H9 (cell line): Measurements from ENCODE around the gene TMEM108. TPM values are rescaled to one million over a fixed set of nuclear protein-coding genes. Genes with fewer than 3 reads are reported as not detected.

Source experiments
- DNase-seq: peaks from one replicate; pipeline ENCODE4 v3.0.0-alpha.2; 2017
- H2AFZ ChIP-seq: one replicate; pipeline ENCODE4 v1.6.1; 2013; ENCODE audit warnings: mild to moderate bottlenecking, low read length, control low read depth, moderate library complexity
- H2AK5ac ChIP-seq: 2 replicates; pipeline ENCODE4 v1.6.1; 2013; ENCODE audit warnings: low read length, control low read depth, mixed read lengths; ENCODE audit not compliant: insufficient read length
- H2BK120ac ChIP-seq: one replicate; pipeline ENCODE4 v1.6.1; 2013; ENCODE audit warnings: low read depth, mild to moderate bottlenecking, low read length, control low read depth, inconsistent platforms; ENCODE audit not compliant: poor library complexity, severe bottlenecking
- H2BK12ac ChIP-seq: 2 replicates; pipeline ENCODE4 v1.6.1; 2013; ENCODE audit warnings: low read length, control low read depth, mixed read lengths, low read depth; ENCODE audit not compliant: insufficient read length
- H2BK15ac ChIP-seq: 2 replicates; pipeline ENCODE4 v1.6.1; 2013; ENCODE audit warnings: low read depth, low read length, control low read depth
- H2BK20ac ChIP-seq: one replicate; pipeline ENCODE4 v1.6.1; 2013; ENCODE audit warnings: low read depth, mild to moderate bottlenecking, low read length, control low read depth, inconsistent platforms; ENCODE audit not compliant: poor library complexity, severe bottlenecking
- H2BK5ac ChIP-seq: 2 replicates; pipeline ENCODE4 v1.6.1; 2013; ENCODE audit warnings: low read length, control low read depth, mixed read lengths; ENCODE audit not compliant: insufficient read length
- H3K14ac ChIP-seq: 2 replicates; pipeline ENCODE4 v1.6.1; 2013; ENCODE audit warnings: low read length, control low read depth; ENCODE audit not compliant: insufficient read depth
- H3K18ac ChIP-seq: 2 replicates; pipeline ENCODE4 v1.6.1; 2013; ENCODE audit warnings: low read depth, mild to moderate bottlenecking, mixed read lengths, low read length, control low read depth; ENCODE audit not compliant: insufficient read length
- H3K23ac ChIP-seq: 2 replicates; pipeline ENCODE4 v1.6.1; 2013; ENCODE audit warnings: low read length, control low read depth, mixed read lengths, low read depth; ENCODE audit not compliant: insufficient read length
- H3K23me2 ChIP-seq: 2 replicates; pipeline ENCODE4 v1.6.1; 2013; ENCODE audit warnings: low read depth, mild to moderate bottlenecking, mixed read lengths, low read length, control low read depth; ENCODE audit not compliant: insufficient read length, poor library complexity, severe bottlenecking
- H3K27ac ChIP-seq: 2 replicates; pipeline ENCODE4 v1.5.1; 2013; ENCODE audit warnings: low read length, control low read depth, mixed read lengths, low read depth; ENCODE audit not compliant: insufficient read length
- H3K27me3 ChIP-seq: 2 replicates; pipeline ENCODE4 v1.6.1; 2013; ENCODE audit warnings: low read length, control low read depth, inconsistent platforms; ENCODE audit not compliant: insufficient read depth
- H3K4ac ChIP-seq: 2 replicates; pipeline ENCODE4 v1.6.1; 2013; ENCODE audit warnings: low read depth, mild to moderate bottlenecking, control low read depth, inconsistent platforms, low read length, moderate library complexity
- H3K4me1 ChIP-seq: 2 replicates; pipeline ENCODE4 v1.6.1; 2013; ENCODE audit warnings: low read length, control low read depth, inconsistent platforms; ENCODE audit not compliant: insufficient read depth
- H3K4me2 ChIP-seq: 2 replicates; pipeline ENCODE4 v1.6.1; 2013; ENCODE audit warnings: low read length, control low read depth, mixed read lengths; ENCODE audit not compliant: insufficient read length, insufficient read depth
- H3K56ac ChIP-seq: 2 replicates; pipeline ENCODE4 v1.6.1; 2013; ENCODE audit warnings: low read depth, mild to moderate bottlenecking, mixed read lengths, low read length, control low read depth; ENCODE audit not compliant: insufficient read length
- H3K79me1 ChIP-seq: 2 replicates; pipeline ENCODE4 v1.6.1; 2013; ENCODE audit warnings: low read depth, mild to moderate bottlenecking, moderate library complexity, low read length, control low read depth, inconsistent platforms; ENCODE audit not compliant: insufficient read depth, poor library complexity, severe bottlenecking
- H3K79me2 ChIP-seq: 2 replicates; pipeline ENCODE4 v1.6.1; 2013; ENCODE audit warnings: low read length, control low read depth, inconsistent platforms; ENCODE audit not compliant: insufficient read depth
- H3K9ac ChIP-seq: 2 replicates; pipeline ENCODE4 v1.6.1; 2013; ENCODE audit warnings: low read length, control low read depth, mixed read lengths; ENCODE audit not compliant: insufficient read length; ENCODE audit errors: extremely low read depth
- H3K9me3 ChIP-seq: one replicate; pipeline ENCODE4 v1.6.1; 2013; ENCODE audit warnings: low read depth, low read length, inconsistent platforms; ENCODE audit not compliant: control insufficient read depth
- H3T11ph ChIP-seq: one replicate; pipeline ENCODE4 v1.6.1; 2013; ENCODE audit warnings: mild to moderate bottlenecking, low read length, control low read depth, inconsistent platforms
- H4K20me1 ChIP-seq: one replicate; pipeline ENCODE4 v1.6.1; 2013; ENCODE audit not compliant: control insufficient read depth, insufficient read length, insufficient read depth
- H4K5ac ChIP-seq: 2 replicates; pipeline ENCODE4 v1.6.1; 2013; ENCODE audit warnings: low read depth, mild to moderate bottlenecking, mixed read lengths, low read length, control low read depth; ENCODE audit not compliant: insufficient read length
- H4K8ac ChIP-seq: replicated peaks from 2 replicates; pipeline ENCODE4 v1.6.1; 2013; ENCODE audit warnings: low read length, control low read depth, mixed read lengths, low read depth; ENCODE audit not compliant: insufficient read length
- H4K91ac ChIP-seq: 2 replicates; pipeline ENCODE4 v1.6.1; 2013; ENCODE audit warnings: low read depth, mild to moderate bottlenecking, moderate library complexity, mixed read lengths, low read length, control low read depth; ENCODE audit not compliant: insufficient read length
- H3K27ac Mint-ChIP-seq, 3 experiments: 2 replicates in 2 of 3; 3 replicates in 1 of 3; pipeline ENCODE4 v1.8.0; 2020 to 2021; ENCODE audit warnings: mixed read lengths in 3 of 3, mild to moderate bottlenecking in 1 of 3, moderate library complexity in 1 of 3
- H3K27me3 Mint-ChIP-seq: 2 replicates; pipeline ENCODE4 v1.8.0; 2021; ENCODE audit warnings: low read depth, mild to moderate bottlenecking, moderate library complexity, mixed read lengths
- H3K36me3 Mint-ChIP-seq, 3 experiments: 2 replicates in 2 of 3; 3 replicates in 1 of 3; pipeline ENCODE4 v1.8.0; 2020 to 2021; ENCODE audit warnings: low read depth in 3 of 3, mixed read lengths in 3 of 3; ENCODE audit not compliant: insufficient read depth in 1 of 3
- H3K4me1 Mint-ChIP-seq, 2 experiments: 2 replicates each; pipeline ENCODE4 v1.8.0; 2020; ENCODE audit warnings: mixed read lengths in 2 of 2
- H3K4me3 Mint-ChIP-seq, 2 experiments: 2 replicates in 1 of 2; 3 replicates in 1 of 2; pipeline ENCODE4 v1.8.0; 2020 to 2021; ENCODE audit warnings: mild to moderate bottlenecking in 2 of 2, mixed read lengths in 2 of 2, moderate library complexity in 1 of 2
- H3K9me3 Mint-ChIP-seq, 2 experiments: 2 replicates in 1 of 2; 3 replicates in 1 of 2; pipeline ENCODE4 v1.8.0; 2020; ENCODE audit warnings: mild to moderate bottlenecking in 2 of 2, mixed read lengths in 2 of 2, moderate library complexity in 1 of 2
- WGBS: extraction: QIAGEN DNeasy Blood & Tissue Kit; methylation state at CpG from one replicate; pipeline ENCODE4 v1.1.7; 2013; ENCODE audit warnings: missing lambda C conversion rate, low lambda C conversion rate, mixed read lengths; ENCODE audit not compliant: insufficient read length; ENCODE audit errors: extremely low coverage; 5-methylcytosine and 5-hydroxymethylcytosine counted together
- total RNA-seq: library from RNA; stranded (reverse); gene quantifications from 2 replicates; pipeline ENCODE4 v1.2.1, GENCODE V29; 2021
- TF ChIP-seq, protein P1 (sequence below): fragments of 200-600 bp; sonication (generic); conservative IDR thresholded peaks from 3 replicates; pipeline ENCODE4 v1.8.0; 2021; ENCODE audit warnings: antibody characterized with exemption, mild to moderate bottlenecking

The TMEM108 gene
- total RNA-seq, 1 experiment from 2014 or later: 5.0 TPM

DNA sequence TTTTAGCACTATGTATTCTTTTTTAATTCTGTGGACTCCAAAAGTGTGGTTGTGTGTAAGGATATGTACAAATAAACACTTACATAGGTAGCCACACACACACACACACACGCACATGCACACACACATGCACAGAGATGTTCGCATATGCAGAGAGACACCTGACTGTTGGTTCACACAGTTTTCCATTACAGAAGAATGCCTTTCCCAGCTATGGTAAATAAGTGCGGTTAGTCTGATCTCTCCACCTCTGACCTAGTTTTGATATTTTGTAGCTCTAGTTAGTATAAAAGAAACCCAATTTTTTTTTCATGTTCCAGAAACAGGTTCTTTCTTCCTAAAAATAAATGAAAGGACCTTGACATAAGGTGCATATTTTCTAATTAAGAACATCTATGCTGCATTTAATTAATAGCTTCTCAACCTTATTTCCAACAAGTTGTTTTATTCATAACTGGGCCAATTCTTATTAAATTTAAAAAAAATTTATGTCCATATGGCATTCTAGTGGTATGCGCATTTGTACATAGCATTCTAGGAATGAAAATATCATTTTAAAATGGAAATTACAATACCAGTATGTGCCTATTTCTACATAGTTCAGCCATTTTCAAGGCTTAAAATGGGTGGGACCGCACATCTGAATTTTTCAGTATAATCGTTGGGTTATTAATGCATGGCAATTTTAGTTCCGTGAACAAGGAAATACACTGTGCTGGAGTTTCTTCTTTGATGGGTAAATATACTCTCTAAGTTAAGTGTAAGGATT is 27.2 kb downstream of the TMEM108 start:
- H4K20me1 ChIP-seq: no peaks in the 10 kb centered on the region
- no peak overlapping the region for H2BK120ac ChIP-seq
- WGBS: no CpG with 5 or more reads among the region's 7 CpGs
- H2AK5ac ChIP-seq: no peak overlapping the region
- H4K91ac ChIP-seq: no peak overlapping the region
- Mint-ChIP-seq H3K4me1 (no peaks in the 10 kb centered on the region), H3K36me3 (no peaks in the 10 kb centered on the region; a peak in 1 of 7 replicates), H3K27me3 (peaks cover 2% of the 10 kb centered on the region; the same call in 1 of the 2 replicates), H3K4me3 (no peak overlapping the region), H3K9me3 (no peaks in the 10 kb centered on the region; a peak in 1 of 5 replicates), H3K27ac (no peak overlapping the region)
- H3K18ac ChIP-seq: no peak overlapping the region
- no peak overlapping the region for H2AFZ ChIP-seq
- H3K27me3 ChIP-seq: no peaks in the 10 kb centered on the region
- DNase-seq: no peak
- H3K27ac ChIP-seq: no peak overlapping the region
- no peak overlapping the region for H3K56ac ChIP-seq
- no peak overlapping the region for H3T11ph ChIP-seq
- H3K79me1 ChIP-seq: no peaks in the 10 kb centered on the region
- no peak overlapping the region for H3K9ac ChIP-seq
- H3K23me2 ChIP-seq: no peaks in the 10 kb centered on the region
- H2BK20ac ChIP-seq: no peak overlapping the region
- H3K79me2 ChIP-seq: no peaks in the 10 kb centered on the region
- no peak overlapping the region for H4K8ac ChIP-seq
- H2BK12ac ChIP-seq: no peak overlapping the region
- H3K4ac ChIP-seq: no peak overlapping the region
- no peaks in the 10 kb centered on the region for H3K4me1 ChIP-seq
- no peak overlapping the region for H3K23ac ChIP-seq
- H3K14ac ChIP-seq: no peak overlapping the region
- H3K4me2 ChIP-seq: no peak overlapping the region
- no peaks in the 10 kb centered on the region for H3K9me3 ChIP-seq
- H2BK15ac ChIP-seq: no peak overlapping the region
- TF ChIP-seq, protein P1, sequence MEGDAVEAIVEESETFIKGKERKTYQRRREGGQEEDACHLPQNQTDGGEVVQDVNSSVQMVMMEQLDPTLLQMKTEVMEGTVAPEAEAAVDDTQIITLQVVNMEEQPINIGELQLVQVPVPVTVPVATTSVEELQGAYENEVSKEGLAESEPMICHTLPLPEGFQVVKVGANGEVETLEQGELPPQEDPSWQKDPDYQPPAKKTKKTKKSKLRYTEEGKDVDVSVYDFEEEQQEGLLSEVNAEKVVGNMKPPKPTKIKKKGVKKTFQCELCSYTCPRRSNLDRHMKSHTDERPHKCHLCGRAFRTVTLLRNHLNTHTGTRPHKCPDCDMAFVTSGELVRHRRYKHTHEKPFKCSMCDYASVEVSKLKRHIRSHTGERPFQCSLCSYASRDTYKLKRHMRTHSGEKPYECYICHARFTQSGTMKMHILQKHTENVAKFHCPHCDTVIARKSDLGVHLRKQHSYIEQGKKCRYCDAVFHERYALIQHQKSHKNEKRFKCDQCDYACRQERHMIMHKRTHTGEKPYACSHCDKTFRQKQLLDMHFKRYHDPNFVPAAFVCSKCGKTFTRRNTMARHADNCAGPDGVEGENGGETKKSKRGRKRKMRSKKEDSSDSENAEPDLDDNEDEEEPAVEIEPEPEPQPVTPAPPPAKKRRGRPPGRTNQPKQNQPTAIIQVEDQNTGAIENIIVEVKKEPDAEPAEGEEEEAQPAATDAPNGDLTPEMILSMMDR: no peak
- no peak overlapping the region for H2BK5ac ChIP-seq
- no peak overlapping the region for H4K5ac ChIP-seq
